DOHH2 (cell line): ENCODE results near the gene EEF2.

ENCODE experiments used
- CTCF ChIP-seq: fragments of 200-600 bp; sonication (generic); IDR thresholded peaks from one replicate; pipeline ENCODE4 v1.5.1; 2014; ENCODE audit warnings: antibody characterized with exemption, mild to moderate bottlenecking, low read depth, low read length; ENCODE audit not compliant: poor library complexity, severe bottlenecking
- EZH2phosphoT487 ChIP-seq: fragments of 200-600 bp; sonication (generic); IDR thresholded peaks from 2 replicates; pipeline ENCODE4 v1.6.1; 2017; ENCODE audit warnings: borderline replicate concordance, mild to moderate bottlenecking, antibody characterized with exemption, low read length, moderate library complexity, mixed read lengths

DNA sequence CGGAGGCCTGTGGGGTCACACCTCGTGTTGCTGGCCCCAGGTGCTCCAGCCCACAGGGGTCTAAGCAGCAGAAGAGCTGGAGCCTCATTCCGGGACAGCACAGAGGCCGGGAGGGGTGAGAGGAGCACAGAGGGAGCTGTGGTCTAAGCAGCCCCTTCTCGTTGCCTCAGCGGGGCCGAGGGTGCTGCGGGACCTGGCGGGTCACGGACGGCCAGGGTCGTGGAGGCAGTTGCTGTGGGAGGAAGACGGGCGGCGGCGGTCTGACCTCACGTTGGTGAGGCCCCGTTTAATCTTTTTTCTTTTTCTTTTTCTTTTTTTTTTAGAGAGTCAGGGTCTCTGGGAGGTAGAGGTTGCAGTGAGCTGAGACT, 44.0 kb upstream of the EEF2 start:
- TF ChIP-seq CTCF, result no peak
- TF ChIP-seq EZH2phosphoT487, result no peak
